Stimulated activated naive B cell treated with anti-CD40 and anti-IgM and Interleukin-4, amounts not matched to agents 10 μg/mL and 1 μg/mL and 100 μg/mL, for 72 hours (primary cell): ENCODE data around the gene TFEB.

Experiments
- ATAC-seq, 2 donors: fragments of 150-1000 bp; cut with Tn5 transposase; replicated peaks; 2 replicates each; pipeline ENCODE4 v1.10.0; 2021; ENCODE audit warnings: moderate library complexity in 1 of 2
- DNase-seq: peaks from one replicate; pipeline ENCODE4 v3.0.0; 2021
- H3K27ac Mint-ChIP-seq: one replicate; pipeline ENCODE4 v1.8.0; 2022; ENCODE audit warnings: mild to moderate bottlenecking, mixed read lengths
- H3K27me3 Mint-ChIP-seq, 2 donors: one replicate each; pipeline ENCODE4 v1.8.0; 2022; ENCODE audit warnings: mixed read lengths in 2 of 2
- H3K36me3 Mint-ChIP-seq, 2 donors: one replicate each; pipeline ENCODE4 v1.8.0; 2022; ENCODE audit warnings: mixed read lengths in 2 of 2, mild to moderate bottlenecking in 1 of 2
- H3K4me1 Mint-ChIP-seq, 2 donors: one replicate each; pipeline ENCODE4 v1.8.0; 2022; ENCODE audit warnings: mixed read lengths in 2 of 2, mild to moderate bottlenecking in 1 of 2
- H3K4me3 Mint-ChIP-seq, 2 donors: one replicate each; pipeline ENCODE4 v1.8.0; 2022; ENCODE audit warnings: mild to moderate bottlenecking in 2 of 2, mixed read lengths in 2 of 2, moderate library complexity in 1 of 2
- H3K9me3 Mint-ChIP-seq, 2 donors: one replicate each; pipeline ENCODE4 v1.8.0; 2022; ENCODE audit warnings: mixed read lengths in 2 of 2, mild to moderate bottlenecking in 1 of 2

TFEB gene

DNA sequence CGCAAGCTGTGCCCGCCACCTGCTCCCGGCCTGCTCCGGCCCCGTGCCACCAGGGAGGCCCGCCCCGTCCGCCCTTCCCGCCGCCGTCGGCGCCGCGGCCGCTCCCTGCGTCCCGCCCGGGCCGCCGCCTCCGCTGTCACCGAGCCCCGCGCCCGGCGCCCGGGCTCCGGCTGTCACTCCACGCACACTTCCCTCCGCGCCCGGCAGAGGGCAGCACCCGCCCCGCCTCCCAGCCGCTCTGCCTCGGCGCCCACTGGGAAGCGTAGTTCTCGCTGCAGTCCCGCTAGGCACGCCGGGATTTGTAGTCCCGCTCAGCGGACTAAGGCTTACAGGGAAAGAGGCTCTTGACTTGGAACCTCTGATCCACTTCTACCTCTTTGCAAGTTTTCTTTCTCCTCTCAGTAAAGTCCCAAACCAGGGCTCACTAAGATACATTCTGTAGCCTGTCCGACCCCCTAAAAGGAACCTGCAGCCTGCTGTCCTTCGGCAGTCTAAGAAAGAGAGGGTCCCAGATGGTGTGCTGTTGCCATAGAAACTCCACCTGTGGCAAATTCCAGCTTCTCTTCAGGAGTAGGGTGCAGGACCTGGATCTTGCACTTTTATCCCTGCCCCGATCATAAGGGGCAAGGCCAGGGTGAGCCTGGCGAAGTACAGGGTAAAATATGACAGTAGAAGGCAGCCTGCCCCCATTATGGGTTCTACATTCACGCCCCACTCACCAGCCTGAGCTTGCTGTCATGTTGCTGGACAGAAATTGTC, at the start of gene TFEB:
TFEB (minus strand) TSS at position 182 of the 759 bp plus-strand sequence. CDS start 44,395 bp downstream, outside the sequence.
- Mint-ChIP-seq H3K9me3 (no peaks in the 10 kb centered on the region), H3K4me3 (peak within 1 kb of the TSS; percentile 82 to 88), H3K36me3 (peaks cover 10 to 15% of the 10 kb centered on the region in 2 donors), H3K27me3 (no peaks in the 10 kb centered on the region), H3K4me1 (peaks cover 20 to 25% of the 10 kb centered on the region in 2 donors), H3K27ac (peak within 1 kb of the TSS; percentile 93)
- DNase-seq (peak; percentile 94), ATAC-seq (peak; percentile 44 to 53)

DNA sequence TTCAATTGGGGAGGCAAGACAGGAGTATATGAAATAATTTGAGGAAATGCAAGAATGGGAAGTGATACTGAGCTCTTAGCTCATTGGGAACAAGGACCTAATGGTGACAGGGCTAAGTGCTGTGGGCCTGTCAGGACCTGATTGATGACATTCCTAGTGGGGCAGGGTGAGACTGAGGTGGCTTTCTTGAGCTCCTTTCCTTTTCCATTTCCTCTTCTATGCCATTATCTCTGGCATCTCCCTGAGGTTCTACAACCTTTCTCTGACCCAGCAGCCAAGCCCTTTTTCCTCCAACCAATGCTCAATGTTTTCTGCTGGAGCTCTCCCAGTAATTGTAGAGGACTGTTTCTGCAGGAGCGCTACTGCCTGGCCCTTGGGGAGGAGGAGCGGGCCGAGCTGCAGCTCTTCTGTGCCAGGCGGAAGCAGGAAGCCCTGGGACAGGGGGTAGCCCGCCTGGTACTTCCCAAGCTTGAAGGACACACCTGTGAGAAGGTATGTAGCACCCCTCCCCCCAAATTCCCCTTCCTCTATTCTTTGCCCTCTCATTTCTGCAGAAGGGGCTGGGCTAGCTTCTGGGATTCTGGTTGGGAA, 49.3 kb upstream of the TFEB start:
- Mint-ChIP-seq H3K9me3 (no peaks in the 10 kb centered on the region), H3K4me1 (peaks cover 24 to 42% of the 10 kb centered on the region in 2 donors), H3K27me3 (no peaks in the 10 kb centered on the region), H3K4me3 (peak overlapping the region in 1 of 2 donors; percentile 95), H3K36me3 (peaks cover 2 to 11% of the 10 kb centered on the region in 2 donors), H3K27ac (peak overlapping the region; percentile 44)
- DNase-seq (no peak), ATAC-seq (no peak)

DNA sequence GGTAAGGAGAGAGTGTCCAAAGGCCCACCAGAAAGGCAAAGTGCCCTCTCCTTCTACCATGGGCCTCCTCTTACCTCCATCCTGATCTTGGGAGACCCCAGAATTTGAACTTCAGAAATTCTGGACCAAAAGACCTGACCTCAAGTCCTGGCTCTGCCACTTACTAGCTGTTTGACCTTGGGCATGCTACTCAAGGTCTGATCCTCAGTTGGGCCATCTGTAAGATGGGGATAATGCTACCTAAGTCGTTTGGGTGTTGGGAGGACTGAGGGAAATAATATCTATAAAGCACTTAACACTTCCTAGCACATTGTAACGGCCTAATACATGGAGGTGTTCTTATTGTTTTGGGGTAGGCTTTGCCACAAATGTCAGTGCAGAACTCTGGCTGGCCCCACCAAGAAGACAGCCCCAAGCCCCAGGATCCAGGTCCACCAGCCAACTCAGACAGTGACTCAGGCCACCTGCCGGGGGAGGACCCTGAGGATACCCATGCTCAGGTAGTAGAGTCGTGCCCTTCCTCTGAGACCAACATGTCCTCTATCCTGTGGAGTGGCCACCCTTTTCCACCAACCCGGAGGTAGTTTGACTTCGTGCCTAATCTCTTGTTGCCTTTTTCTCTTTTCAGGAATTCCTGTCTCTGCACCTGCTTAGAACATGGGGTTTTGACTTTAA, 47.8 kb upstream of the TFEB start:
- no peaks in the 10 kb centered on the region for H3K27me3 Mint-ChIP-seq
- DNase-seq (no peak), ATAC-seq (no peak)
- H3K4me1 Mint-ChIP-seq, result peaks cover 26 to 46% of the 10 kb centered on the region in 2 donors
- H3K27ac Mint-ChIP-seq, result no peak overlapping the region
- H3K4me3 Mint-ChIP-seq, result no peak overlapping the region
- H3K36me3 Mint-ChIP-seq, result peaks cover 2 to 3% of the 10 kb centered on the region in 2 donors
- H3K9me3 Mint-ChIP-seq, result no peaks in the 10 kb centered on the region

DNA sequence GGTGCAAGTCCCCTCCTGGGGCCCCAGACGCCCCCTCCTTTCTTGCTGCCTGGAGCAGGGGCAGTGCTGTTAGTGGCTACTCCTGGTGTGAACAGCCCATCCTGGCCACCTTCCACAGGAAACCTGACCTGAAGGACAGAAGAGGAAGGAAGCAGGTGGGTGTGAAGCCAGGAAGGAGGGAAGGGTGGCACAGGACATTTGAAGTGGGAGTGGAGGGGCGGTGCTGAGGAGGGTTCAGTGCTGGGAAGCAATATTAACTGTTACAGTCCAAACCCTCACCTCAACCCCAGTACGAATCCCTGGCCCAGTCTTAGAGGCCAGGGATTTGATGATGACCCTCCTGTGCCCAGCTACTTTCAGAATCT, 45.9 kb upstream of the TFEB start:
- Mint-ChIP-seq H3K4me1 (peaks cover 28 to 47% of the 10 kb centered on the region in 2 donors), H3K36me3 (peaks cover 2 to 10% of the 10 kb centered on the region in 2 donors), H3K27ac (no peak overlapping the region), H3K4me3 (peak overlapping the region; percentile 49 to 78), H3K9me3 (no peaks in the 10 kb centered on the region), H3K27me3 (no peaks in the 10 kb centered on the region)
- DNase-seq, result no peak
- no peak for ATAC-seq

DNA sequence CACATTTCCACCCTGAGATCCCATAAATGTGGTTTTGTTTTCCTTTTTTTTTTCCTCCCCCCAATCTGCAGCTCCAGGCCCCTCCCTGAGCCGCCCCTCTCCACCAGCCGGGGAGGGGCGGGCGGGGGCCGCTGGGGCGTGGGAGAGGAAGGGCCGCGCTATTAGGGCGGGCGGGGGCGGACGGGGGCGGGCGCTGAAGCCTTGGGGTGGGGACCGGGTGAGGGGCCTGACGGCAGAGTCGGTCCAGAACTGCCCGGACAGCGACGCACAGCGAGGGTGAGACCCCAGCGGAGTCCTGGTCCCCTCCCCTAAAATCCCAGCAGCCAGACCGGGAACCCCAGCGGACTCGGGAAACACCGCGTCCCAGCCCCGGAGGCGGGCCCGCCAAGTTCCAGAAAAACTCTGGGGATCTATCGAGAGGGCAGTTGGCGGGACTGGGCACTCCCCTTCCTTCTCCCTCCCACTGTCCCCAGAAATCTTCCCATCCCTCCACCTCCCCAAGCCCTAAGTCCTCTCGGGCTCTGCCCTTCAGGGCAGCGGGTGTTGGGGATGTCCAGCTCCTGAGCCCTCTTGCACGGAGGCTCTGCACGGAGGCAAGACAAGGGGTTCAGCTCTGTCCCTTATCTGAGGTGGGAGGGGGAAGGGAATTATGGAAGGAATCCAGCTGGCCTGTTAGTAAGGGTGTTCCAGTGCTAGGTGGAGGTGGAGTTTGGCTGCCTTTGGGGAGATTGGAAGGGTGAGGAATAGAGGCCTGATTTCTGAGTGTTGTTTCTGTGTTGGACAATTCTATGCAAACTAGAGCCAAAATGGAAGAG, 45.4 kb upstream of the TFEB start, which contains the start of gene PRICKLE4:
PRICKLE4 (plus strand) TSS at position 232 of the 815 bp plus-strand sequence. CDS start 2,692 bp downstream, outside the sequence.
- H3K4me3 Mint-ChIP-seq, result peak within 1 kb of the TSS; percentile 87 to 94
- peak within 1 kb of the TSS; percentile 75 for H3K27ac Mint-ChIP-seq
- ATAC-seq (peak; percentile 1 to 2), DNase-seq (no peak)
- H3K9me3 Mint-ChIP-seq, result no peaks in the 10 kb centered on the region
- H3K4me1 Mint-ChIP-seq, result peaks cover 24 to 41% of the 10 kb centered on the region in 2 donors
- H3K27me3 Mint-ChIP-seq, result no peaks in the 10 kb centered on the region
- H3K36me3 Mint-ChIP-seq, result peaks cover 2 to 10% of the 10 kb centered on the region in 2 donors

DNA sequence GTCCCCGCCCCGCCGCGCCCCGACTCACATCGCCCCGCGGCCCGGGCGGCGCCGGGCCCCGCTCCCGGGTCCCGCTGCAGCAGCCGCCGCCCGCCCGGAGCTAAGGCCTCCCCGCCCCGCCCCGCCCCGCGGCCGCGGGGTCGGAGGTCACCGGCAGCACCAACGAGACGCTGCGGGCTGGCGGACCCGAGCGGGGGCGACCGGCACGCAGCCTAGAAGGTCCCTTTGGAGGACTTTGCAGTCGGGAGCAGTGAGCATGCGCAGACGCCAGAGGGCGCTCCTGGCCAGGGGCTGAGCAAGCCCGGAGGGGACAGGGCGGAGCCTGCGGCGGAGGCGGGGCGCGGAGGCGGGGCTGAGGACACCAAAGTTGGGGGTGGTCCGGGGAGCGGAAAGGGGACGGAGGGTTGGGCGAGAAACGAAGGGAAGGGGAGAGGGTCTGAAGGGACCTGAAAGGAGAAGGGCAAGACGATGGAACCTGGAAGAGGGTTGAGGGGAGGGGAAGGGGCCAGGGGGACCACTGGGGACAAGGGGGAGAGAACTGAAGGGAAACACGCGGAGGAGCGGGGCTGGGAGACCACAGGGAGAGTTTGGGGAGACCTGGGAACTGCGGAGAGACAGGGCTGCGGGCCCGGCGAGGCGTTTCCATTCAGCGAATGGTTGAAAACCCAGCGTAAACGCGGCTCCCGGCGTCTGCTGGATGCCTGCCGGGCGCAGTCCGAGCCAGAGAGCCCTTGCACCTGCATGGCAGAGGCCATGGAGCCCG, 44.6 kb upstream of the TFEB start, which contains the start of gene FRS3:
FRS3 (minus strand) TSS at position 113 of the 763 bp plus-strand sequence. CDS start 2,913 bp downstream, outside the sequence.
- Mint-ChIP-seq H3K9me3 (no peaks in the 10 kb centered on the region), H3K4me3 (peak within 1 kb of the TSS; percentile 91 to 94), H3K27me3 (no peaks in the 10 kb centered on the region), H3K4me1 (peaks cover 21 to 33% of the 10 kb centered on the region in 2 donors), H3K27ac (peak within 1 kb of the TSS; percentile 90), H3K36me3 (peaks cover 5 to 15% of the 10 kb centered on the region in 2 donors)
- peak; percentile 92 to 97 for ATAC-seq
- DNase-seq, result peak; percentile 98

DNA sequence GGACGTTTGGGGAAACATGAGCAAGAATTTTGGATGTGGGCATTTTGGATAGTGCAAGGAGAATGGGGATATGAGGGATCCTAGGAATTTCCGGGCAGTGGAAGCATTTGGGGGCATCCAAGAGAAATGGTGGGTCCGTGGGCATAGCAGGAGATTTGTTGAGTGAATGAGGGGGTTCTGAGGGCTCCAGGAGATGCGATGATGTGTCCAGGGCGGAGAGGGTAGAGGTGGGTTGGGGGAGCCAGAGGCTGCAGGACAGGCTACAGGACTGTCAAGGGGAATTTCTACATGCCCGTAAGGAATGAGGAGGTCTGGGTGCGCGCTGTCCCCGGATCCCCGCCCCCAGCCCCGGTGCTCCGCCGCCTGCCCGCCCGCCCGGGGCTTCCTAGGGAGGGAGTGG, 43.9 kb upstream of the TFEB start:
- H3K27me3 Mint-ChIP-seq, result no peaks in the 10 kb centered on the region
- no peaks in the 10 kb centered on the region for H3K9me3 Mint-ChIP-seq
- no peak for DNase-seq
- peak overlapping the region; percentile 90 for H3K27ac Mint-ChIP-seq
- peak in 1 of 2 donors; percentile 33 for ATAC-seq
- H3K4me1 Mint-ChIP-seq, result peaks cover 15 to 27% of the 10 kb centered on the region in 2 donors
- H3K4me3 Mint-ChIP-seq, result peak overlapping the region; percentile 89 to 91
- peaks cover 10 to 22% of the 10 kb centered on the region in 2 donors for H3K36me3 Mint-ChIP-seq

DNA sequence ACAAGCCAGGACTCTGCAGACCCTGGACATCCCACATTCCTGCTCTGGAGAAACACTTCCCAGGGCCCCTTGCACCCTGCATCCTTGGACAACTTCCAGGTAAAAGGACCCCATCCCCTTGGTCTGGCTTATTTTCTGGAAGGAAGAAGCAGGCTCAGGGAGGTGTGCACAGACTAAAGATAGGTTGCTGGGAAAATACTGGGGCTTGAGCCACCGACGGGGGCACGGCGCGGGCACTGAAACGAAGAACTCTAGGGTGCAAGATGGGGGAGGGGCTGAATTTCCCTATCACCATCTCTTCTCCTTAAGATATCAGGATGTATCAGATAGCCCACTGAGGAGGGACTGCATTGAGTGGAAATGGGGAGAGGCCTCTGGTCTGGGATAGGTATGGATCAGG, 43.5 kb upstream of the TFEB start:
- Mint-ChIP-seq H3K36me3 (peaks cover 14 to 26% of the 10 kb centered on the region in 2 donors), H3K9me3 (no peaks in the 10 kb centered on the region), H3K27ac (peak overlapping the region; percentile 90), H3K4me3 (peak overlapping the region; percentile 89 to 91), H3K4me1 (peaks cover 13 to 23% of the 10 kb centered on the region in 2 donors), H3K27me3 (no peaks in the 10 kb centered on the region)
- no peak for DNase-seq
- no peak for ATAC-seq

DNA sequence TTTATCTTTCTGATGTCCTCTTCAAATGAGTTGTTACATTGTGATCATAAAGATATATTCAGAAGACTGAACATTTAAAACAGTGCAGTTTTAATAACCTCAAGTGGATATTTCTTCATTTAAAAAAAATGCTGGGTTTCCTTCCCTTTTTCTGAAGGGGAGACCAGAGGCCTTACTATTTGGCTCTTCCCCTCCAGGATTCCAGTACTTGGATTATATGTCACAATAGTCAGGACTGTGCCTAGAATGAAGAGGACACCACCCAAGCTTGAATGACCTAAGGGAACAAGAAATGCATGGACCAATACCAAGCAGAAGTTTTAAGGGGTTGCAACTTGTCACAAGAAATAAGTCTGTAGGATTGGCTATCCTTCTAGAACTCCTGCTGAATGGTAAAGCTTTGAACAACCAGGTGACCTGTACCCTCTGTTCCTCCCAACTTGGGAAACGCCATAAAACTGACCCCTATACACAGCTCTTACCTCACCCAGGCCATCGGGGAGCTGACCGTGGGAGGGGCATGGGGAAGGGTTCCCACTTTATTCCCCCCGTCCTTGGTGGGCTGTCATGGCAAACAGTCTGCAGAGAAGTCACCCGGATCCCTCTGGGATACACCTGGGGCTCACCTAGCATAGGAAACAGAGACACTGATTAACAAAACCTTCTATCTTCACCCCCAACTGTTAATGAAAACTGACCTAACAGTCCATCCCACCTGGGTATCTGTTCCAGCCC, 42.3 kb upstream of the TFEB start:
- Mint-ChIP-seq H3K27ac (no peak overlapping the region), H3K4me3 (no peak overlapping the region), H3K4me1 (peaks cover 13 to 23% of the 10 kb centered on the region in 2 donors), H3K36me3 (peaks cover 14 to 27% of the 10 kb centered on the region in 2 donors), H3K9me3 (no peaks in the 10 kb centered on the region), H3K27me3 (no peaks in the 10 kb centered on the region)
- ATAC-seq (no peak), DNase-seq (no peak)

DNA sequence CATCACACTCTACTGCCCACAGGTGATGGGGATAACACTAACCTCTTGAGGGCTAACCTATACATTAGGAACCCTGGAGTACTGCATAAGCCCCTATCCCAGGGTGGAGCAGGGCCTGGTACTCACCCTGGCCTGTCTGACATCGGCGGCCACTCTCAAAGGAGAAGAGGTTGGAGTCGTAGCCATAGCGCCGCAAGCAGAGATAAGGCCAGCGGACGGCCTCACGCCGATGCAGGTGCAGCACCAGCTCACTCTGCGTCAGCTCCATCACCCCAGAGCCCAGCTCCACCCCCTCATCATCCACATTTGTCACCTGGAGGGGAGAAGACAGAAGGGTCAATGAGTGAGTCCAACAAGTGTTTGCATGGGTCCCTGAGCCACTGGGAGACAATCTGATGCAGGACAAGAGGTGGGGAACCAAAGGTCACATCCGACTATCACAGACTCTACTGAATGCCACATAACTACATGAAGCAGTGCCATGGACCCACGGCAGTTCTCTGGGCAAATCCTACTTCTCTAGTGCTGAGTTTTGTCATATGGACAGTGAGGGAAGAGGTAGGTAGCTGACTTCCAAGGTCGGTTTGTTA, 40.0 kb upstream of the TFEB start:
- H3K36me3 Mint-ChIP-seq, result peaks cover 29 to 44% of the 10 kb centered on the region in 2 donors
- no peaks in the 10 kb centered on the region for H3K27me3 Mint-ChIP-seq
- H3K4me3 Mint-ChIP-seq, result no peak overlapping the region
- DNase-seq (no peak), ATAC-seq (no peak)
- H3K27ac Mint-ChIP-seq, result no peak overlapping the region
- peaks cover 7 to 16% of the 10 kb centered on the region in 2 donors for H3K4me1 Mint-ChIP-seq
- H3K9me3 Mint-ChIP-seq, result no peaks in the 10 kb centered on the region

DNA sequence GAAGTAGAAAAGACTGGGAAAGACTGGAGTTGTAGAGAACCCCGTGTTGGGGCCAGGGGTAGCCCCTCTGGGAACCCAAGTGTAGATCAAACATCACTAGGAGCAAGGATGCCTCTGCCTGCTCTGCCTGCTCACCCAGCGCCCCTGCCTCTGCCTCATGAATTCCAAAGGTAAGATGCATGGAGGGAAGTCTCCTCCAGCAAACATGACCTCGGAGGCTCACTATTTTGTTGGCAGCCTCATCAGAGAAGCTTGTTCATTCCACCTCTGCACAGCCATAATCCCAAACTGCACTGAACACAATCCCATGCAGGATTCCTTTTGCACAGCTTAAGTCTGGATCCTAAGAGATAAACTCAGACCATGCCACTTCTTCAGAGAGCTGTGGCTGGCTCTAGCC, 39.4 kb upstream of the TFEB start:
- ATAC-seq (no peak), DNase-seq (no peak)
- H3K27me3 Mint-ChIP-seq, result no peaks in the 10 kb centered on the region
- H3K4me3 Mint-ChIP-seq, result no peak overlapping the region
- peaks cover 32 to 49% of the 10 kb centered on the region in 2 donors for H3K36me3 Mint-ChIP-seq
- H3K4me1 Mint-ChIP-seq, result peaks cover 7 to 16% of the 10 kb centered on the region in 2 donors
- no peaks in the 10 kb centered on the region for H3K9me3 Mint-ChIP-seq
- H3K27ac Mint-ChIP-seq, result no peak overlapping the region
